Heart right ventricle (tissue), 16 donors: Measurements from ENCODE around the gene STXBP3. TPM values are rescaled to one million over a fixed set of nuclear protein-coding genes. Genes with fewer than 3 reads are reported as not detected.

Experiments used
- ATAC-seq, 8 donors: fragments of 200-7000 bp; cut with Tn5 transposase; one replicate each; pipeline ENCODE4 v1.9.1; 2020; ENCODE audit warnings: mild to moderate bottlenecking in 8 of 8, moderate library complexity in 8 of 8, moderate number of reproducible peaks in 1 of 8
- DNase-seq, 2 donors: peaks; one replicate each; pipeline ENCODE4 v3.0.0-alpha.2; 2020
- H3K27ac ChIP-seq, 10 donors: fragments of 200-600 bp; sonication (generic) in 2 of 10; one replicate each; pipeline versions ENCODE4 v1.5.0 to v1.8.0; 2020 to 2022; ENCODE audit warnings: mild to moderate bottlenecking in 3 of 10
- H3K27me3 ChIP-seq, 7 donors: fragments of 200-600 bp; one replicate each; pipeline ENCODE4 v1.8.0; 2021 to 2022; ENCODE audit warnings: mild to moderate bottlenecking in 2 of 7
- H3K36me3 ChIP-seq, 9 donors: fragments of 200-600 bp; sonication (generic) in 1 of 9; one replicate each; pipeline versions ENCODE4 v1.5.0 to v1.8.0; 2020 to 2022; ENCODE audit warnings: mild to moderate bottlenecking in 2 of 9
- H3K4me1 ChIP-seq, 9 donors: fragments of 200-600 bp; sonication (generic) in 1 of 9; one replicate each; pipeline versions ENCODE4 v1.5.0 to v1.8.0; 2020 to 2022; ENCODE audit warnings: mild to moderate bottlenecking in 4 of 9
- H3K4me3 ChIP-seq, 10 donors: fragments of 200-600 bp; sonication (generic) in 2 of 10; one replicate each; pipeline versions ENCODE4 v1.5.0 to v1.8.0; 2020 to 2022; ENCODE audit warnings: mild to moderate bottlenecking in 7 of 10, moderate library complexity in 2 of 10
- H3K9me3 ChIP-seq, 11 donors: fragments of 200-600 bp in 10 of 11; sonication (generic) in 2 of 11; one replicate each; pipeline versions ENCODE4 v1.5.0 to v1.8.0; 2013 to 2022; ENCODE audit warnings: mild to moderate bottlenecking in 2 of 11, control low read depth in 1 of 11, moderate library complexity in 1 of 11
- CTCF ChIP-seq, 9 donors: fragments of 200-600 bp; sonication (generic) in 2 of 9; IDR thresholded peaks; one replicate each; pipeline versions ENCODE4 v1.5.0 to v1.8.0; 2021 to 2022; ENCODE audit warnings: antibody characterized with exemption in 9 of 9, mild to moderate bottlenecking in 5 of 9, moderate library complexity in 1 of 9
- WGBS, 2 donors: extraction: QIAGEN DNeasy Blood & Tissue Kit; methylation state at CpG; one replicate each; pipeline ENCODE4 v1.1.7; 2013; ENCODE audit warnings: inconsistent platforms in 1 of 2; 5-methylcytosine and 5-hydroxymethylcytosine counted together
- intact Hi-C, 10 donors: fragments of 100-400 bp; cut with DNase I; formaldehyde crosslinking; loops; one replicate each; pipeline versions ENCODE4 v1.11.1 to v1.14.2; 2022
- polyA plus RNA-seq, 2 donors: library from polyadenylated mRNA; stranded (reverse); fragments of 200-250 nt; gene quantifications; one replicate each; pipeline ENCODE4 v1.2.3, GENCODE V29; 2013
- total RNA-seq, 10 donors: library from RNA; stranded (reverse); fragmentation: NEBNext Ultra II Directional in 3 of 10; extraction: Animal tissue kit (Norgen Biotek cat#: 25700) in 3 of 10; gene quantifications; one replicate each; pipeline versions ENCODE4 v1.2.1 to v1.2.4, GENCODE V29; 2021 to 2023
- donor health status: Arrhythmogenic right ventricular cardiomyopathy.
- donor health status: ischemic (EF 13 %, LVEDD 7.1; RV severe dilation, severe dysfunction).
- donor health status: healthy with polysubstance abuse.
- donor health status: DM: no; HTN: yes; CAD: no.
- donor health status: DM: no; HTN: no; CAD: no.
- donor health status: ischemic (EF 25% LVEDD 6.9; RV normal size, moderate dysfunction).
- donor health status: ischemic (EF 25% LVEDD 5.7; RV mildly dilated, moderate dysfunction).
- donor health status: healthy.
- donor health status: DM: yes; HTN: yes; CAD: no.
- donor health status: Ischemic cardiomyopathy.
- donor health status: ischemic (EF 35%, LVEDD 5.7; RV mildly dilated, moderate dysfunction).
- donor health status: nonischemic (EF 11% LVEDD 7.7; RV severe dilation, severe dysfunction).
- donor health status: DM: yes; HTN: yes; CAD: no.
- donor health status: PGD.
- donor health status: ischemic (EF 29% LVEDD 5.4; RV normal size, mild dysfunction).
- donor health status: nonischemic (EF 23%, LVEDD 6.1; RV moderate dilation, normal function).

Gene STXBP3
- total and polyA plus RNA-seq, 12 donors, result 18.1 to 34.5 (median 22.9) TPM

DNA sequence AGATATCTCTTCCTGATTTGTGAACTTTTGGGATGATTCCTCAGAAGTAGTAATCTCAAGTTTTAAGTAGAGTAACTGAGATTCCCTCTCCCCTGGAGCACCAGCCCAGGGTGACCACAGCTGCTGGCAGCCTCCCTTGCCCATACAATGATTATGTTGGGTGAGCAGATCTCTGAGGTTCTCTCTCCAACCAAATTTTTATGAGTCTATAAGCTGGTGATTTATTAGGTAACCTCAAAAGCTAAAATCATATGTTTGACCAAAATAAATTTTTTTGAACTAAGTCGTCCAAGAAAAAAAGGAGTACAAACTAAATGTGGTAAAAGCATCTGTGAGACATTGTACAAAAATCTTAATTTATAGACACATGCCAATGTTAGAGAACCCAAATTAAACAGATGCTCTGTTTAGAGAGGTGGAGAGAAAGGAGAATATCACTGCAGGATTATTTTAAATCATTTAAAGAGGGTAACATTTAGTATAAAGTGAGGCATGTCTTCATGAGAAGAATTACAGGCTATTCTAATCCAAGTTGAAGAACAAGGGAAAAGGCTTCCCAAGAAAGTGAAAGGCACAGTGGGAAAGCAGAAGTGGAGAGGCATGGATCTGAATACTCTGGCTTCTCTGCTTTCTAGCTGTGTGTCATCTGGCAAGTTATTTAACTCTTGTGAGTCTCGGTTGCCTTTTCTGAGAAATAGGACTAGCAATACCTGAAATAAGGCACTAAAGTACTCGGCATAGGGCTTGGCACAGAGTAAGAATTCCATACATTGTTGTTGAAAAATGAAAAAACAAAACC lies 107.9 kb downstream of the STXBP3 start:
- no peaks in the 10 kb centered on the region for H3K36me3 ChIP-seq
- H3K4me1 ChIP-seq, result peaks cover 0 to 25% (median 0%) of the 10 kb centered on the region in 9 donors
- DNase-seq (no peak), ATAC-seq (no peak)
- intact Hi-C loops, result no loop called here
- no peak for TF ChIP-seq CTCF (IDR thresholded peaks at IDR 0.05)
- H3K27ac ChIP-seq, result no peak overlapping the region
- peaks cover 0 to 5% (median 0%) of the 10 kb centered on the region in 7 donors for H3K27me3 ChIP-seq
- WGBS, 2 donors, result 82 to 95% methylated on average over 3 of the region's 3 CpGs
- H3K9me3 ChIP-seq, result no peaks in the 10 kb centered on the region
- no peak overlapping the region for H3K4me3 ChIP-seq

- H3K4me1 ChIP-seq, result peaks cover 0 to 16% (median 0%) of the 10 kb centered on the region in 9 donors
- WGBS, 2 donors, result 74 to 80% methylated on average over 1 of the region's 1 CpG
- H3K4me3 ChIP-seq, result no peak within 1 kb of the TSS
- intact Hi-C loops, result no loop called here
- DNase-seq (no peak), ATAC-seq (no peak)
- H3K36me3 ChIP-seq, result no peaks in the 10 kb centered on the region
- no peaks in the 10 kb centered on the region for H3K9me3 ChIP-seq
- peaks cover 0 to 5% (median 0%) of the 10 kb centered on the region in 7 donors for H3K27me3 ChIP-seq
- no peak within 1 kb of the TSS for H3K27ac ChIP-seq
- no peak for TF ChIP-seq CTCF (IDR thresholded peaks at IDR 0.05)
Measured at GRCh38 chr1:108856994-108857393, 110.5 kb downstream of the STXBP3 start, which contains the start of gene AKNAD1. AKNAD1 (minus strand) TSS chr1:108857094; CDS start chr1:108852664, 4,430 bp downstream.

DNA sequence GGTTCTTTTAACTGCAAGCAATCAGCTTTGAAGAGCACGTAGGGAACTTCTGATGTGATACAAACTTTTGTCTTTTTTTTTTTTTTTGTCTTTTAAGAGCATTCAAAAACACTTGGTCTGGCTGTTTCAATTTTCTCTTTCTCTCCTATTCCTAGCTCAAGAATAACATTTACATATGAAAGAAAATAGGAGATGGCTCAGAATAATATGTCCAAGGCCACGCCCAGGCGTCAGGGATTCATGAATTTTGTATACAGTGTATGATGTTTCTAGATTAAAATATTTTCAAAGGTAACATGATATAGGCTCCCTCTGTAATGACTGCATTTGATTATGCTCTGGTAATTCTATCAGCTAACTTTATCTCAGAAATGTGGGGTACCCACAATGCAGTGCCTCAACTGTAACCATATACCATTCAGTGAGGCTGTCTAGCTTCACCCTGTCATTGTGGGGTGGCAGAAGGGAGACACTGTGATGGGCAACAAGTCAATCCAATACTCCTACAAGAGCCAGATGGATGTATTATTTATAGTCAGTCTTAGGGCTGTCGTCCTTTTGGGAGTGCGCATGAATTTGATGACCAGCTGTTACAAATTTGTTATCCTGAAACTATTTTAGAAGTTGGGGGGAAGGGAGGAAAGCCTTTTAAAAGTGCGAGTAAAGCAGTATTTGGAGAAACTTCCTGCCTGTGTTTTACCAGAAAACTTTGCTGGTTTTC lies 111.9 kb downstream of the STXBP3 start:
- Histone ChIP-seq H3K9me3 (no peaks in the 10 kb centered on the region), H3K4me1 (peaks cover 0 to 2% (median 0%) of the 10 kb centered on the region in 9 donors), H3K4me3 (no peak overlapping the region), H3K27me3 (peaks cover 0 to 5% (median 0%) of the 10 kb centered on the region in 7 donors), H3K27ac (peak overlapping the region in 1 of 10 donors; percentile 49), H3K36me3 (no peaks in the 10 kb centered on the region)
- no peak for TF ChIP-seq CTCF (IDR thresholded peaks at IDR 0.05)
- DNase-seq (no peak), ATAC-seq (peak in 5 of 8 donors; percentile 16 to 57 (median 22))
- intact Hi-C loops, result no loop called here
- WGBS, 2 donors, result 67 to 71% methylated on average over 6 of the region's 6 CpGs

Other genes starting within 250 kb of the STXBP3 start
- gene EEIG2, start 186.6 kb upstream of the STXBP3 start, total RNA-seq, result 1 to 10 TPM; 3.5 to 10.0 (median 6.1) TPM
- gene EEIG2, start 186.6 kb upstream of the STXBP3 start, polyA plus RNA-seq, result 1 to 10 TPM; 1.5 to 1.6 TPM
- 1 to 10 TPM in 5 of 10 donors, under 1 TPM in 5; 0.36 to 3.0 (median 1.3) TPM for gene HENMT1, start 85.6 kb upstream of the STXBP3 start, total RNA-seq
- gene HENMT1, start 85.6 kb upstream of the STXBP3 start, polyA plus RNA-seq, result 1 to 10 TPM in 1 of 2 donors, under 1 TPM in 1; 0.66 to 1.2 TPM
- gene PRPF38B, start 54.4 kb upstream of the STXBP3 start, total RNA-seq, result 10 to 100 TPM; 11.2 to 22.8 (median 13.3) TPM
- 10 to 100 TPM; 15.1 to 42.7 TPM for gene PRPF38B, start 54.4 kb upstream of the STXBP3 start, polyA plus RNA-seq
- gene FNDC7, start 33.8 kb upstream of the STXBP3 start, total RNA-seq, result under 1 TPM in 1 of 10 donors, not detected in 9; 0.13 TPM
- not detected for gene FNDC7, start 33.8 kb upstream of the STXBP3 start, polyA plus RNA-seq
- gene AKNAD1, start 110.4 kb downstream of the STXBP3 start, total RNA-seq, result not detected
- under 1 TPM; 0.06 to 0.15 TPM for gene AKNAD1, start 110.4 kb downstream of the STXBP3 start, polyA plus RNA-seq
- gene GPSM2, start 130.3 kb downstream of the STXBP3 start, total RNA-seq, result 1 to 10 TPM in 8 of 10 donors, under 1 TPM in 2; 0.66 to 6.4 (median 1.8) TPM
- 1 to 10 TPM; 1.3 to 3.2 TPM for gene GPSM2, start 130.3 kb downstream of the STXBP3 start, polyA plus RNA-seq
- 10 to 100 TPM; 25.5 to 32.5 (median 28.3) TPM for gene CLCC1, start 216.8 kb downstream of the STXBP3 start, total RNA-seq
- 10 to 100 TPM; 11.3 to 12.9 TPM for gene CLCC1, start 216.8 kb downstream of the STXBP3 start, polyA plus RNA-seq